Measurements from ENCODE around the gene CCDC170. TPM values are rescaled to one million over a fixed set of nuclear protein-coding genes. Genes with fewer than 3 reads are reported as not detected.
"Not testable (repeated sequence)": the region's sequence is repeated elsewhere in the genome, so short reads cannot be mapped to it uniquely, and the experiment has no call there.

Gene CCDC170
- polyA plus RNA-seq, 1 donor: 5.3 TPM

DNA sequence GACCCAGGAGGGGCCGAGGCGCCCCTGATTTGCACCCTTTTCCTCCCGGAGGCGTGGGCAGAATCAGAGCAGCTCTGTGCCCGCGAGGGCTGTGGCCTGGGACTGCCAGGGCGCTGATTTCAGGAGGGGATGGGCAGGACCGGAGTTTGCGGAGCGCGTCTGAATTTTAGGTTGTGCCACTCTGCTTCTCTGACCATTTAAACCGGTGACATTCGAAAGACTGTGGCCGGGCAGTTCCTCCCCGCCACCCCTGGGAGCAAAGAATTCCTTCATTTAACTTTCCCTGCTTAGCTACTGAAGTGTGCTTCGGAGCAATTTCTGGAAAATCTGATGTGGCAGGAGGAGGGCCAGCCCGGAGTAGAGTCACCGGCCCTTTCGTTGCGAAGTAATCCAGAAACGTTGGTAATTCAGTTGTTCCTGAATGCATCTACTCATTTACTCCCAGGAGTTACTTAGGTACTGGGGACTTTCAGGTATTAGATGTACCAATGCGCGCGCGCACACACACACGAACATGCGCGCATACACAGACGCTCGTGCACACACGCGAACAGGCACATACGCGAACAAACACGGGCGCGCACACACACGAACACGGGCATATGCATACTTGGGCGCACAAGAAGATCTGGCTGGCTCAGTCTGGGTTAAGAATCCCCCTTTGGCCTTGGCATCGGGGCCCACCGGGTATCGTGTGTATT lies 568 bp downstream of the CCDC170 start:
- peak; percentile 61 for DNase-seq

DNA sequence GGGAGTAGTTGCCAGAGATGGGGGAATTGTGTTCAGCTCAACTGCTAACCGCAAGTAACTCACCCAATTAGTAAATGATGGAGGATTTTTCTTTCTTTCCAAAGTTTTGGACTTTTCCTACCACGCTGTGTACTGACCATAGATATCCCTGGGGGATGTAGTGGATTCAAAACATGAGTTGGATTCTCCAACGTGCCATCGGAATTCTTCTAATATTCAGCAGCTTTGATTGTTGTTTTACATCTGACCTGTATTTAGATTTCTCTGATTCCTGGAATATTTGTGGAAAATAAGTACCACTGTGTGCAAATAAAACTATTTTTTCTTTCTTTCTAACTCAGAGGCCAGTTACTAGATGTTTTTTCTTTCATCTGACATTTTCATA lies 1.1 kb downstream of the CCDC170 start:
- no peak for DNase-seq

DNA sequence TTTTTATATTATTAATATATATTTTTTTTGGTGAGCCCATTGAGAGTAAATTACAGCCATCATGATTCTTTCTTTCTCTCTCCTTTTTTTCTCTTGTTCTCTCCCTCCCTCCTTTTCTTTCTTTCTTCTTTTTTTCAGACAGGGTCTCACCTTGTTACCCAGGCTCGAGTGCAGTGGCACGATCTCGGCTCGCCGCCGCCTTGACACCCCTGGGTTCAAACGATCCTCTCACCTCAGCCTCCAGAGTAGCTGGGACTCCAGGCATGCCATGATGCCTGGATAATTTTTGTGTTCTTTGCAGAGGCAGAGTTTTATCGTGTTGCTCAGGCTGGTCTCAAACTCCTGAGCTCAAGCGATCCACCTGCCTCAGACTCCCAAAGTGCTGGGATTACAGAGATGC lies 1.6 kb downstream of the CCDC170 start:
- no peak for DNase-seq

DNA sequence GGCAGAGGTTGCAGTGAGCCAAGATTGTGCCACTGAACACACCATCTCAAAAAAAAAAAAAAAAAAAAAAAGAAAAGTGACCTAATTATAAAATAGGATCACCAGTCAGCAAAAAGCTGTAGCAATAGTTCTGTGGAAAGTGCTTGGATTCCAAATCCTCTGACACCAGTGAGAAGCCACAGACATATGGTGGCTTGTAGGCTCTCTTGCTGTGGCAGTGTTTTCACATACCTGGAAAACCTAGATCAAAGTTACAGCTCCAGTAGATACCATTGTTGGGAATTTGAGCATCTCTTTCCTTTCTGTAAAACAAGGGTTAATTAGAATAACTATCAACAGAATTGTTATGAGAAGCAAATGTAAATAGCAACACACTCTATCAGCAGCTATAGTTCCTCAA lies 4.1 kb downstream of the CCDC170 start:
- DNase-seq: no peak

DNA sequence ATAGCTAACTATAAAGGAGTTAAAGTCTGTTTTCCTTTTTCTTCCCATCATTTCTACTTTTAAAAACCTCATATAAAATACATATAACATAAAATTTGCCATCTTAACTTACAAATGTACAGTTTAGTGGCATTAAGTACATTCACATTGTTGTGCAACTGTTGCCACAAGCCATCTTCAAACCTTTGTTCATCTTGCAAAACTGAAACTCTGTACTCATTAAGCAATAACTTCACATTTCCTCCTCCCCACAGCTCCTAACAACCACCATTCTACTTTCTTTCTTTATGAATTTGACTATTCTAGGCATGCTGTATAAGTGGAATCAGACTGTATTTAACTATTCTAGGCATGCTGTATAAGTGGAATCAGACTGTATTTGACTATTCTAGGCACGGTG lies 4.5 kb downstream of the CCDC170 start:
- no peak for DNase-seq

DNA sequence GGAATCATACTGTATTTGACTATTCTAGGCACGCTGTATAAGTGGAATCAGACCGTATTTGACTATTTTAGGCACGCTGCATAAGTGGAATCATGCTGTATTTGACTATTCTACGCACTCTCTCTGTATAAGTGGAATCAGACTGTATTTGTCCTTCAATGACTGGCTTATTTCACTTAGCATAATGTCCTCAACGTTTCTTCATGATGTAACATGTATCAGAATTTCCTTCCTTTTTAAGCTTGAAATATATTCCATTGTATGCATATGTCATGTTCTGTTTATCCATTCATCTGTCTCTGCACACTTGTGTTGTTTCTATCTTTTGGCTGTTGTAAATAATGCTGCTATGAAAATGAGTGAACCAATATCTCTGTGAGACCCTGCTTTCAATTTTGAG lies 5.7 kb downstream of the CCDC170 start:
- no peak for DNase-seq

DNA sequence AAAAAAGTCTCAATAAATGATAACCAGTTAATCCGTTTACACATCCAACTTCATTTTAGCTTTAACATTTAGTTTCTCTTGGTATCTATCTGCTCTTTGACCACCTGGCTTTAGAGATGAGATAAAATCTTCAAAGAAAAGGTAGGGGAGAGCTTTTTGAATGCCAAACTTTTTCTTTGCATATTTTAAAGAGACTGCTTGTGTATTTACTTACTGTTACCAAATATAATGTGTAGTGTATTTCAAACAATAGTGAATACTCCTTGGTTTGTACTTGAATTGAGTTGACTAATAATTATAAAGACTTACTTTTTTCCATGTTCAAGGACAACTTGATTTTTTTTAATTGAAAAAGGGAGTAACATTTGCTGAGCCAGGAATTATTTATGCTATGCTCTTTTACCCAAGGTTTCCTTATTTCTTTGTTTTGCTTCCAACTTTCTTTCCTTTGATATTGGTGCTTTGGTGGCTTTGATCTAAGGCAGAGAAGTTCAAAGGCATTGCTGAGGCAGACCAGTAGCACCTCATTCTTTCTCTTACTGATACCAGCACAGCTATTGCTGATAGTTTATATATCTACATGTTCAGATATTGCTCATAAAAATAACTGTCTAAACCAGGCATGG lies 7.8 kb downstream of the CCDC170 start:
- DNase-seq: no peak

DNA sequence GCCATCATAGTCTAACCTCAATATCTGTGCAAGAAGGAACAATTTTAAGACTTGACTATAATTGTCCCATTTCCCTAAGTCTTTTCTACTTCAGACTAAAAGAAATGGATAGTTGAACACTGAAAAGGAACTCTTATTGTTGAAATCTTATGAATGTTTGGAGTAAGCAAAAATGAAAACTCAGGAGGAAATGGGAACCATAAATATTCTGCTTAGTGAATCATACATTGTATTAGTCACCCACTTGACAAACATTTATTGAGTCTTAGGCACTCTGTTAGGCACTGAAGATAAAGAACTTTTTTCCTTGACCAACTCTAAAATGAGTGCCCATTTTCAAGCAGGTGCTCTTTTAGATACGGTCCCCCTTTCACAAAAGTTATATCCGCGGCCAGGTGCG lies 8.7 kb downstream of the CCDC170 start:
- DNase-seq: no peak

DNA sequence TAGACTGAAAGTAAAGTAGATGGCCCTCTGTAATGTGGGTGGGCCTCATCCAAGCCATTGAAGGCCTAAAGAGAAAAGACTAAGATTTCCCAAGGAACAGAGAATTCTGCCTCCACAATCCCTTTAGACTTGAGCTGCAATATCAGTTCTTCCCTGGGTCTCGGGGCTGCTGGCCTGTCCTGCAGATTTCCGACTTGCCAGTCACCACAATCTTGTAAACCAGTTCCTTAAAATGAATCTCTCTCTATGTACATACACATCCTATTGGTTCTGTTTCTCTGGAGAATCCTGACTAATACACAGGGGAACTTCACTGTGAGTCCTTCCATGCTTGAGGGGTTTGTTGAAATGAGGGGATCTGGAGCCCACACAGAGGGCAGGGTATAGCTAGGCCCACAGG lies 12.9 kb downstream of the CCDC170 start:
- no peak for DNase-seq

DNA sequence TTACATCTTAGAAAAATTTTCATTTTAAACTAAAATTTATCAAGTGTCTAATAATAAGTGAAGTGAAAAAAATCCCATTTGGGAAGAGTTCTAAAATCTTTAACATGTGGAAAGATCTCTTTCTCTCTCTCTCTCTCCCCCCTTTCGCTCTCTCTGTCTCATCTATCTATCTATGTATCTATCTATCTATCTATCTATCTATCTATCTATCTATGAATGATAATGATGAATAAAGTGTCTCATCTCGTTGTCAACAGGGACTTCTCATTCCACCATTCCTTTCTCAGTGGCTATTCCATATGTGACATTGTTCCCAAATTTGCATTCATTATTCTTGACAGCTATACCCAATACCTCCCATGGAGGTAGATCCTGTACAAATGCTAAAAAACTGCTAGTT lies 15.2 kb downstream of the CCDC170 start:
- no peak for DNase-seq

DNA sequence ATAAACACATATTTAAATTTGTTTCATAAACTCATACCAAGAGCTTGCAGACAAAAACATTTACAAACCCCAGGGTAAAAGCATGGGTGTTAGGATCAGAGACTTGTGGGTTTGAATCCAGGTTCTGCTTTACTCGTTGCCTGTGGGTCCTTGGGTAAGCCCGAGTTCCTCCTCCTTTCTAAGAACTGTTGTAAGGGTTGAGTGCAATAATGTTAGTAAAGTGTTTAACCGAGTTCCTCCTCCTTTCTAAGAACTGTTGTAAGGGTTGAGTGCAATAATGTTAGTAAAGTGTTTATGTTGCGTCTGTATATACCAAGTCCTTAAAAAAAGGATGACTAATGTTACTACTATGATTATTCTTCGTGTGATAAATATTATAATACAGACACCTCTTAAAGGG lies 18.7 kb downstream of the CCDC170 start:
- no peak for DNase-seq

DNA sequence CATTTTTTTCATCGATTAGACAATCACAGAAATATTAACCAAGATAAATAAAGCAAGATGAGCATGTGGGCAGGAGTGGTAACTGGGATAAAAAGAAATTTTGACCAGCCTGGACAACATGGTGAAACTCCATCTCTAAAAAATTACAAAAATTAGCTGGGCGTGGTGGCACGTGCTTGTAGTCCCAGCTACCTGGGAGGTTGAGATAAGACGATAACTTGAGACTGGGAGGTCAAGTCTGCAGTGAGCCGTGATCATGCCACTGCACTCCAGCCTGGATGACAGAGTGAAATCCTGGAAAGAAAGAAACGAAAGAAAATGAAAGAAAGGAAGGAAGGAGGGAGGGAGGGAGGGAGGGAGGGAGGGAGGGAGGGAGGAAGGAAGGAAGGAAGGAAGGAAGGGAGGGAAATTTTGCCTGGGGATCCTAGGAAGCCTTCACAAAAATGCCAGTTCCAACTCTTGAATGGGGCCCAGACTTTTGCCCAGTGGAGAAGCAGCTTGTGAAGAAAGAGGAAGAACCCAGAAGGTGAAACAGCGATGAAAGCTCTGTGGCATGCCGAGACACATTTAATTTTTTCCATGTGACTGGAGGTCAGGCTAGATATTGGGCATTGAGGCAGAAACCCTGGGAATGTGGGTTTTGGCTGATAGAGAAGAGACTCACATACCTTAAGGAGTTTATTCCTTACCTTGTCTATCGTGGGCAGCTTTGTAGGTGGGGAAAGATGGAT lies 20.3 kb downstream of the CCDC170 start:
- no peak for DNase-seq

DNA sequence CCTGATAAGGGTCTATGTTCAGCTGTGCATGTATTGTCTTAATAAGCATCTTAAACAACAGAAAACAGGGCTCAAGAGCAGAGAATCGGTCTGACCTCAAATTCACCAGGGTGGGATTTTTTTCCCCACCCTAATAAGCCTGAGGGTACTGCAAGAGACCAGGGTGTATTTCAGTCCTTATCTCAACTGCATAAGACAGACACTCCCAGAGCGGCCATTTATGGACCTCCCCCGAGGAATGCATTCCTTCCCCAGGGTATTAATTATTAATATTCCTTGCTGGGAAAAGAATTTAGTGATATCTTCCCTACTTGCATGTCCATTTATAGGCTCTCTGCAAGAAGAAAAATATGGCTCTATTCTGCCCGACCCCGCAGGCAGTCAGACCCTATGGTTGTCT lies 25.2 kb downstream of the CCDC170 start:
- DNase-seq: not testable (repeated sequence)

DNA sequence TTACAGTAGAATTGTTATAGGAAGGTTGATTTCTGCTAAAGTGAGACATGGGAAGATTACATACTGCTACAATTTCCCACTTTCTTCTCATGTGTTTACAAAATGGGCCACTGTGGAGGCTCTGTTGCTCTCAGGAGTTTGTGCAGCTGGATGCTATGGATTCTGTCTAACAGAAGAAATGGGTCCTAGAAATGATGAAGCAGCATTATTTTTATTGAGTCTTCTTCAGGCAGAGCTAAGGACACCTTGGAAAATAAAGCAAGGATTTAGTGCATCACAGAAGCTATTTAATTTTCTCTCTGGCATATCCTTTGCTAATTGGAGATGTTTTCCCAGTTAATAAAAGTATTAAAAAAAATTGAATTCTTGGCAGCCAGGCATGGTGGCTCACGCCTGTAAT lies 29.2 kb downstream of the CCDC170 start:
- no peak for DNase-seq

DNA sequence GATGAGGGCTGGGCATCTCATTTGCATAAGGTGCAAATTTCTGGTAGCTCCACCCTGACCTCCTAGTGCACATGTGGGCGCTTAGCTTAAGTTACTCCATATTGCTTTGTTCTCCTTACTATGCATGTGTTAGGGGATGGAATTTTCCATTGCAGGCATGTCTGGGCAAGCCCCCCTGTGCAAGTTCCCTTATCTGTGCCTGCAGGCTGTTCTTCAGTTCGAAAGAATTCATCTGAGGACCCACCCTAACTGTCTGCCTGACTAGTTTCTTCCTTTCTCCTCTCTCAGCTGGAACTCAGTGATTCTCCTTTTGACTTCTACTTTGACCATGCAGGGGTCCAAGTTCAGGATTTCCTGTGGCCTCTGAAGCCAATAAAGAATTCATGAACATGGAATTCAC lies 30.2 kb downstream of the CCDC170 start:
- no peak for DNase-seq

DNA sequence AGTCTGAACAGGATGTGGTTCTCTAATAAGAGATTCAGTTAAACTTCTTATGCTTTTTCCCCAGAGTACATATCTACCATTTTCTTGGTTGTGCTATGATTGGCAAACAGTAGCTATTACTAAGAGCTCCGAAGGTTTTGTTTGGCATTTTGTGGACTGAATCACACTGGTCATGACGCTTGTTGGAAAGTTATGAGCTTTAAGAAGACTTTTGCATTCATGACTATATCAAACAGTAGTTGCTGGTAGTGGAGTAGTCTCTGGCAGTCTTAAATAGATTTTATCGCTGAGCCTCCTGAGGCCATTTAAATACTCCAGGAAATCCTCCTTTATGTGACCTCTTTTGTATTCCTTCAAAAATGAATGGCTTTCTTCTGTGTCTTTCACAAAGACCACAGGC lies 40.8 kb downstream of the CCDC170 start:
- no peak for DNase-seq

DNA sequence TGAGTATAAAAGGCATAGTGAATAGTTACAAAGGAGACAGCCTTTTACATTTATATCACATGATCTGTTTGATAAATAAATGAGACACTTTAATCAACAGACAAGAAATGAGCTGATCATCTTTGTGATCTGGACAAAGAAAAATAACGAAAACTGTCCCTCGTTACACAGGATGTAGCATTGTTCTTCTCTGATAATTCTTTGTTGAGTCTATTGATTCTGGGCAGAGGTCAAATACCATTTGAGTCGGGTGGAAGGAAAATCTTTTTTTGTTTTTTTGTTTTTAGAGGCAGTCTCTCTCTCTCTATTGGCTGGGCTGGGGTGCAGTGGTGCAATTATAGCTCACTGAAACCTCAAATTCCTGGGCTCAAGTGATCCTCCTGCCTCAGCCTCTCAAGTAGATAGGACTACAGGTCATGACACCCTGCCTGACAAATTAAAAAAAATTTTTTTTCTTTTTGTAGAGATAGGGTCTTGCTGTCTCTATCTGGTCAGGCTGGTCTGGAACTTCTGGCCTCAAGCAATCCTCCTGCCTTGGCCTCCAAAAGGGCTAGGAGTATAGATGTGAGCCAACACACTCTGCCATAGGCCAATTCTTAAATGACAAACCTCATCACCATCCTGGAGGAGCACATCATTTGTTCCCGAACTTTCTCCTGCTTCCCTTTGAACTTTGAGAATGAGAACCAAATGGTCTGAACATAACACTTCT lies 41.8 kb downstream of the CCDC170 start:
- no peak for DNase-seq

DNA sequence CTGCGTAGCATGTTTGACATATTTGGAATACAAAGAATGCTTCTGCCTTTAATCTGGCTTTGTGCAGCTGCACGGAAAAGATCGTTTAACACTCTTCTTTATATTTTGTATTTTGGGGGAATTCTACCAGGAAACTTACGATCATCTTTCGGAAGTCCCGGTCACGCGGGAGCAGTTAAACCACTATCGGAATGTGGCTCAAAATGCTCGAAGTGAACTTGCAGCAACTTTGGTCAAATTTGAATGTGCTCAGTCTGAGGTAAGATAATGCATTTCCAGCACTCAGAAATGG lies 42.3 kb downstream of the CCDC170 start:
- DNase-seq: no peak

DNA sequence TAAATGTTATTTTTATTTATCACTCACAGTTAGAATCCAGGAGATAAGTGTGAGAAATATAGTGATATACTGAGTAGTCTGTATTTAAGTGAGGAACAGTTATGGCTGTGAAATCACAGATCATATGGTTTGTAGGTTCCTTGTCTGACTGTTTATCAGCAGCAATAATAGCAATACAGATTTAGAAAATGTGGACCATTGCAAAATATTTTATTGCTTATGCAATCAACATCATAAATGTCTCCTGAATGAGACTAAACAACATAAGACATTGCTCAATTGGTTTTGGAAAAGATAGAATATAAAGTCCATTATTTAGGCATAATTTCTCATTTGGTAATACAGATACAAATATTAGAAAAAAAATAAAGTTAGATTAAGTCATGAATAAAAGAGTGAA lies 43.7 kb downstream of the CCDC170 start:
- DNase-seq: no peak

DNA sequence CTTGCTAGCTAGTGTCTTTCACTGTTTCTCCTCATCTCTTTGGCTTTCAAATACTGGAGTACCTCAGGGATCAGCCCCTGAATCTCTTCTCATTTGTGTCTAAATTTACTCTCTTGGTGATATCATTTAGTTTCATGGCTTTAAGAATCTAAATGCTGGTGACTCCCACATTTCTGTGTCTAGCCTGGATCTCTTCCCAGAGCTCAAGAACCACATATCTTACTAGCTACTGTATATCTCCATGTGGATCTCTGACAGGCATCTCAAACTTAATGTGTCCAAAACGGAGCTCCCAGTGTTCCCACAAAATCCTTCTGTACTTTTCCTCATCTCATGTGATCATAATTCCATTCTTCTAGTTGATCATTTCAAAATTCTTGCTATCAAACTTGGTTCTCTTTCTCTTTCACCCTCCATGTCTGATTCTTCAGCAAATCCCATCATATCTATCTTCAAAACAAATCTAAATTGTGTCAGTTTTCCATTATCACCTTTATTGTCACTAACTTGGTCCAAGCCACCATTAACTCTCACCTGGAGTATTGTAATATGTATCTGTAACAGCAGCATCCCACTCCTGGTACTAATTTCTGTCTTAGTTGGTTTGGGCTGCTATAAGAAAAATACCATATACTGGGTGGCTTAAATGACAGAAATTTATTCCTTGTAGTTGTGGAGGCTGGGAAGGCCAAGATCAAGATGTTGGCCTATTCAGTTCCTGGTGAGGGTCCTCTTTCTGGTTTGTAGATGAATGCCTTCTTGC lies 45.9 kb downstream of the CCDC170 start:
- no peak for DNase-seq

DNA sequence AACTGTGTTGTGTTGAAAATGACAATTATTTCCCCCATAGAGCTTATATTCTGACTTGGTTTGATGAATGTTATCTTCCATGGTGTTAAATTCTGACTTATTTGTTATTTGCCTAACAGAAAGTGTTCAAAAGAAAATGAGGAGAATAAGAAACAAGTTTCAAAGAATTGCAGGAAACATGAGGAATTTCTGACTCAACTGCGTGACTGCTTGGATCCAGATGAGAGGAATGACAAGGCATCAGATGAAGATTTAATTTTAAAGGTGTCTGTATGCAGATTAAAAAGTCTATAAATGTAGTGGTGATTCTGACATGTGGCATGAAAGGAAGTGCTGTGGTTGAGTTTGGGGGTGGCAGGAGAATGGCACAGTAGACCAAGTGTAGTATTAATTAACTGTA lies 50.6 kb downstream of the CCDC170 start:
- no peak for DNase-seq

DNA sequence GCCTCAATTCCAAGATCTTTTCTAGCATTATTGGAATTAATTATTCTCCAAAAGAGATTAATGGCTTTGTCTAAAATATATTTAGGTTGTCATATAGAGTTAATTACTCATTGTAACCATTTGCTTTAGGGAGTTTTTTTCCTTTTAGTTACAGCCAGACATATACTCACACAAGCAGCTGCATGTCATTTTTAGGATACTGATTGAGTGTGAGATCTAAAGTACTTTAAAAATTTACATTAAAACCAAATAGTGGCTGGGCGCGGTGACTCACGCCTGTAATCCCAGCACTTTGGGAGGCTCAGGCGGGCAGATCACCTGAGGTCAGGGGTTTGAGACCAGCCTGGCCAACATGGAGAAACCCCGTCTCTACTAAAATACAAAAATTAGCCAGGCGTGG lies 51.1 kb downstream of the CCDC170 start:
- not testable (repeated sequence) for DNase-seq
